Smooth muscle cell (in vitro differentiated cells): ENCODE results near the gene DTWD1. TPM values are rescaled to one million over a fixed set of nuclear protein-coding genes. Genes with fewer than 3 reads are reported as not detected.
"Not testable (repeated sequence)": the region's sequence is repeated elsewhere in the genome, so short reads cannot be mapped to it uniquely, and the experiment has no call there.

Experiments
- DNase-seq: peaks from one replicate; lab custom pipeline; 2025; ENCODE audit not compliant: unreplicated experiment; lab: John Stamatoyannopoulos, UW
- H2AFZ ChIP-seq: fragments of 200-600 bp; sonication (generic); 2 replicates; pipeline ENCODE4 v1.6.0; 2016; ENCODE audit warnings: antibody characterized with exemption, low read depth, mild to moderate bottlenecking
- H3F3A ChIP-seq: fragments of 200-600 bp; sonication (generic); 2 replicates; pipeline ENCODE4 v1.6.0; 2017; ENCODE audit warnings: antibody characterized with exemption, low read depth
- H3K27ac ChIP-seq: fragments of 200-600 bp; sonication (generic); 2 replicates; pipeline ENCODE4 v1.5.1; 2016; ENCODE audit warnings: low read depth, mild to moderate bottlenecking
- H3K27me3 ChIP-seq: fragments of 200-600 bp; sonication (generic); 2 replicates; pipeline ENCODE4 v1.6.1; 2016; ENCODE audit warnings: low read depth, mild to moderate bottlenecking
- H3K36me3 ChIP-seq: fragments of 200-600 bp; sonication (generic); 2 replicates; pipeline ENCODE4 v1.5.1; 2016; ENCODE audit warnings: low read depth
- H3K4me1 ChIP-seq: fragments of 200-600 bp; sonication (generic); 2 replicates; pipeline ENCODE4 v1.5.1; 2016; ENCODE audit warnings: low read depth
- H3K4me2 ChIP-seq: fragments of 200-600 bp; sonication (generic); 2 replicates; pipeline ENCODE4 v1.6.0; 2016; ENCODE audit warnings: mild to moderate bottlenecking
- H3K4me3 ChIP-seq: fragments of 200-600 bp; sonication (generic); 2 replicates; pipeline ENCODE4 v1.5.1; 2016; ENCODE audit warnings: mild to moderate bottlenecking
- H3K79me2 ChIP-seq: fragments of 200-600 bp; sonication (generic); 2 replicates; pipeline ENCODE4 v1.6.0; 2016; ENCODE audit warnings: low read depth, mild to moderate bottlenecking
- H3K9ac ChIP-seq: fragments of 200-600 bp; sonication (generic); 2 replicates; pipeline ENCODE4 v1.6.0; 2016; ENCODE audit warnings: low read depth
- H3K9me3 ChIP-seq: fragments of 200-600 bp; sonication (generic); replicated peaks from 2 replicates; pipeline ENCODE4 v1.5.1; 2016; ENCODE audit warnings: low read depth
- H4K20me1 ChIP-seq: fragments of 200-600 bp; sonication (generic); 2 replicates; pipeline ENCODE4 v1.6.0; 2016; ENCODE audit warnings: low read depth
- CTCF ChIP-seq: fragments of 200-600 bp; sonication (generic); IDR thresholded peaks from 2 replicates; pipeline ENCODE4 v1.5.1; 2017; ENCODE audit warnings: borderline replicate concordance, mild to moderate bottlenecking, antibody characterized with exemption; ENCODE audit not compliant: insufficient read depth, poor library complexity, severe bottlenecking
- WGBS: methylation state at CpG from one replicate; pipeline ENCODE4 v1.1.7; 2016; ENCODE audit warnings: low lambda C conversion rate; 5-methylcytosine and 5-hydroxymethylcytosine counted together
- polyA plus RNA-seq: library from polyadenylated mRNA; unstranded; fragments of >200 nt; fragmentation: Nextera tagmentation; extraction: Ambion mirVana; gene quantifications from 2 replicates; pipeline ENCODE4 v1.2.1, GENCODE V29; 2016
- total RNA-seq: library from RNA; depleted of rRNA; stranded (reverse); fragments of >200 nt; gene quantifications from 2 replicates; pipeline ENCODE4 v1.2.3, GENCODE V29; 2014

Gene DTWD1
- total and polyA plus RNA-seq, 2 experiments from 2014 or later = 65.4 to 127 TPM

GRCh38 chr15:49664716-49665115 lies 43.9 kb downstream of the DTWD1 start:
- no peak overlapping the region for H3K4me2 ChIP-seq
- H3K36me3 ChIP-seq = no peaks in the 10 kb centered on the region
- H3K9ac ChIP-seq = no peak overlapping the region
- TF ChIP-seq CTCF = no peak
- H3K4me3 ChIP-seq = no peak overlapping the region
- H3K9me3 ChIP-seq = no peaks in the 10 kb centered on the region
- H3K79me2 ChIP-seq = no peaks in the 10 kb centered on the region
- no peak for DNase-seq
- no peaks in the 10 kb centered on the region for H3K27me3 ChIP-seq
- no peaks in the 10 kb centered on the region for H4K20me1 ChIP-seq
- H3K4me1 ChIP-seq = peaks cover 11% of the 10 kb centered on the region
- H3F3A ChIP-seq = no peaks in the 10 kb centered on the region
- no peak overlapping the region for H3K27ac ChIP-seq
- no peak overlapping the region for H2AFZ ChIP-seq
- WGBS = 95% methylated on average over 1 of the region's 1 CpG

- not testable (repeated sequence) for H2AFZ ChIP-seq
Observed at GRCh38 chr15:49666486-49666885, 45.6 kb downstream of the DTWD1 start.

GRCh38 chr15:49669288-49669687 lies 48.4 kb downstream of the DTWD1 start:
- H3K4me3 ChIP-seq = no peak overlapping the region
- H3K36me3 ChIP-seq = no peaks in the 10 kb centered on the region
- H4K20me1 ChIP-seq = no peaks in the 10 kb centered on the region
- no peak overlapping the region for H3K4me2 ChIP-seq
- no peaks in the 10 kb centered on the region for H3K79me2 ChIP-seq
- 56% methylated on average over 1 of the region's 1 CpG for WGBS
- peaks cover 11% of the 10 kb centered on the region for H3K4me1 ChIP-seq
- H3F3A ChIP-seq = no peaks in the 10 kb centered on the region
- DNase-seq = no peak
- TF ChIP-seq CTCF = no peak
- no peak overlapping the region for H3K9ac ChIP-seq
- H3K9me3 ChIP-seq = no peaks in the 10 kb centered on the region
- no peak overlapping the region for H3K27ac ChIP-seq
- H2AFZ ChIP-seq = no peak overlapping the region
- no peaks in the 10 kb centered on the region for H3K27me3 ChIP-seq

More at GRCh38 chr15:49666486-49666885, 45.6 kb downstream of the DTWD1 start:
- not testable (repeated sequence) for H4K20me1 ChIP-seq, H3K36me3 ChIP-seq, H3K9ac ChIP-seq, H3K27me3 ChIP-seq, H3K9me3 ChIP-seq, H3K27ac ChIP-seq, DNase-seq, H3F3A ChIP-seq, H3K4me2 ChIP-seq, H3K79me2 ChIP-seq, H3K4me3 ChIP-seq
- 98% methylated on average over 3 of the region's 3 CpGs for WGBS
- H3K4me1 ChIP-seq = peaks cover 11% of the 10 kb centered on the region

- H3K79me2 ChIP-seq = no peaks in the 10 kb centered on the region
- H3K27ac ChIP-seq = no peak overlapping the region
- no peaks in the 10 kb centered on the region for H3K36me3 ChIP-seq
- no peaks in the 10 kb centered on the region for H3F3A ChIP-seq
- H3K9ac ChIP-seq = no peak overlapping the region
- no peaks in the 10 kb centered on the region for H3K9me3 ChIP-seq
- no peak overlapping the region for H3K4me2 ChIP-seq
- no peak overlapping the region for H3K4me3 ChIP-seq
- no peak for DNase-seq
- H3K27me3 ChIP-seq = no peaks in the 10 kb centered on the region
- H3K4me1 ChIP-seq = peaks cover 5% of the 10 kb centered on the region
- H4K20me1 ChIP-seq = no peaks in the 10 kb centered on the region
- H2AFZ ChIP-seq = no peak overlapping the region
- no peak for TF ChIP-seq CTCF
- 100% methylated on average over 1 of the region's 1 CpG for whole genome bisulfite sequencing
Observed at GRCh38 chr15:49673861-49674260, 53.0 kb downstream of the DTWD1 start.
